Keratinocyte (primary cell): ENCODE data around the gene SLC12A9. TPM values are rescaled to one million over a fixed set of nuclear protein-coding genes. Genes with fewer than 3 reads are reported as not detected.

Source experiments
- DNase-seq: peaks from one replicate; pipeline ENCODE4 v3.0.0-alpha.2; 2011; ENCODE audit warnings: low read depth, missing footprints, low spot score
- FAIRE-seq: peaks from 2 replicates; lab custom pipeline; 2011; peaks lifted over from hg19 to GRCh38; lab: Jason Lieb, UNC
- H2AFZ ChIP-seq: 2 replicates; pipeline ENCODE4 v1.6.0; 2012; ENCODE audit warnings: low read length, control low read depth, inconsistent platforms; ENCODE audit not compliant: control insufficient read depth
- H3K27ac ChIP-seq: 2 replicates; pipeline ENCODE4 v1.5.1; 2011; ENCODE audit warnings: low read length; ENCODE audit not compliant: control insufficient read depth, insufficient read depth
- H3K27me3 ChIP-seq: 3 replicates; pipeline ENCODE4 v1.6.0; 2011; ENCODE audit warnings: low read length; ENCODE audit not compliant: control insufficient read depth, insufficient read depth; ENCODE audit errors: extremely low read depth
- H3K36me3 ChIP-seq, 2 experiments: 2 replicates in 1 of 2; 3 replicates in 1 of 2; pipeline ENCODE4 v1.5.1; 2011; ENCODE audit warnings: low read length in 2 of 2, mild to moderate bottlenecking in 1 of 2; ENCODE audit not compliant: control insufficient read depth in 2 of 2, insufficient read depth in 2 of 2; ENCODE audit errors: extremely low read depth in 1 of 2
- H3K4me1 ChIP-seq: 3 replicates; pipeline ENCODE4 v1.5.1; 2011; ENCODE audit warnings: low read length; ENCODE audit not compliant: control insufficient read depth, insufficient read depth; ENCODE audit errors: extremely low read depth
- H3K4me2 ChIP-seq: 3 replicates; pipeline ENCODE4 v1.6.0; 2011; ENCODE audit warnings: low read depth, low read length; ENCODE audit not compliant: control insufficient read depth, insufficient read depth; ENCODE audit errors: extremely low read depth
- H3K4me3 ChIP-seq, 3 experiments: fragments of 200-600 bp in 1 of 3; sonication (generic) in 1 of 3; 2 replicates in 2 of 3; 3 replicates in 1 of 3; pipeline ENCODE4 v1.5.1; 2011 to 2016; ENCODE audit warnings: low read length in 3 of 3, mild to moderate bottlenecking in 3 of 3, control low read depth in 2 of 3, inconsistent platforms in 1 of 3, low read depth in 1 of 3, mixed read lengths in 1 of 3, mixed run types in 1 of 3, moderate library complexity in 1 of 3; ENCODE audit not compliant: control insufficient read depth in 2 of 3, insufficient read depth in 2 of 3; ENCODE audit errors: extremely low read depth in 1 of 3
- H3K79me2 ChIP-seq: 2 replicates; pipeline ENCODE4 v1.6.0; 2012; ENCODE audit warnings: low read length; ENCODE audit not compliant: control insufficient read depth, insufficient read depth
- H3K9ac ChIP-seq: 3 replicates; pipeline ENCODE4 v1.6.0; 2011; ENCODE audit warnings: low read length; ENCODE audit not compliant: control insufficient read depth, insufficient read depth; ENCODE audit errors: extremely low read depth
- H3K9me1 ChIP-seq: 3 replicates; pipeline ENCODE4 v1.6.0; 2011; ENCODE audit warnings: low read length; ENCODE audit not compliant: control insufficient read depth, insufficient read depth; ENCODE audit errors: extremely low read depth
- H3K9me3 ChIP-seq: 2 replicates; pipeline ENCODE4 v1.5.1; 2012; ENCODE audit warnings: low read depth, low read length; ENCODE audit not compliant: control insufficient read depth
- H4K20me1 ChIP-seq: 3 replicates; pipeline ENCODE4 v1.6.0; 2011; ENCODE audit warnings: low read length; ENCODE audit not compliant: control insufficient read depth, insufficient read depth; ENCODE audit errors: extremely low read depth
- EZH2 ChIP-seq: IDR thresholded peaks from one replicate; pipeline ENCODE4 v1.6.1; 2012; ENCODE audit warnings: inconsistent platforms, mild to moderate bottlenecking, low read length, moderate library complexity
- dilution Hi-C: fragments of 300-500 bp; cut with MboI; formaldehyde crosslinking; loops from one replicate; pipeline ENCODE4 v1.7.0; 2020; ENCODE audit warnings: low sequenced_read_pairs; ENCODE audit not compliant: extremely low pct_ligation_motif_present
- polyA plus RNA-seq, 5 experiments: library from polyadenylated mRNA; depleted of rRNA in 3 of 5; stranded (reverse) in 3 of 5; stranded (forward) in 1 of 5; unstranded in 1 of 5; fragments of >200 nt; gene quantifications; 1 replicate in 1 of 5; 2 replicates in 3 of 5; 3 replicates in 1 of 5; pipeline versions ENCODE4 v1.2.1 to v1.2.3, GENCODE V29; 2011 to 2012; ENCODE audit warnings: missing spikeins in 2 of 5, low read depth in 1 of 5, low replicate concordance in 1 of 5
- TF ChIP-seq, protein P1 (sequence below), 3 experiments: IDR thresholded peaks in 1 of 3; conservative IDR thresholded peaks in 1 of 3; optimal IDR thresholded peaks in 1 of 3; 2 replicates in 2 of 3; 3 replicates in 1 of 3; pipeline versions ENCODE3 to v1.5.1; 2011; ENCODE audit warnings: low read length in 3 of 3, mild to moderate bottlenecking in 3 of 3, moderate library complexity in 2 of 3, control low read depth in 1 of 3, inconsistent platforms in 1 of 3; ENCODE audit not compliant: insufficient read depth in 2 of 3; ENCODE audit errors: extremely low read depth in 1 of 3

The SLC12A9 gene
- polyA plus RNA-seq, 1 donor (not counting 4 experiments of a cell fraction or from before 2014, with no cell fraction given) = 19.8 TPM

DNA sequence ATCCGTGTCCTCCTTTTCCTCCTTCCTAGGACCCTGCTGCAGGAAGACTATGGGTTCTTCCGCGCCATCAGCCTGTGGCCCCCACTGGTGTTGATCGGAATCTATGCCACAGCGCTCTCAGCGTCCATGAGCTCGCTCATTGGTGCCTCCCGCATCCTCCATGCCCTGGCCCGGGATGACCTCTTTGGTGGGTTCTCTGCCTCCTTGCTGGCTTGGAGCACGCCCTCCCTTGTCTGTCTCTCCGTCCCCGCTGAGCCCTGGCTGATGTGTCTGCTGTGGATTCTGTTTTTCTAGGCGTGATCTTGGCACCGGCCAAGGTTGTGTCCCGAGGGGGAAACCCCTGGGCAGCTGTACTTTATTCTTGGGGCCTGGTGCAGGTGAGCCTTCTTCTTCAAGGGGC lies 7.3 kb downstream of the SLC12A9 start:
- TF ChIP-seq, protein P1, sequence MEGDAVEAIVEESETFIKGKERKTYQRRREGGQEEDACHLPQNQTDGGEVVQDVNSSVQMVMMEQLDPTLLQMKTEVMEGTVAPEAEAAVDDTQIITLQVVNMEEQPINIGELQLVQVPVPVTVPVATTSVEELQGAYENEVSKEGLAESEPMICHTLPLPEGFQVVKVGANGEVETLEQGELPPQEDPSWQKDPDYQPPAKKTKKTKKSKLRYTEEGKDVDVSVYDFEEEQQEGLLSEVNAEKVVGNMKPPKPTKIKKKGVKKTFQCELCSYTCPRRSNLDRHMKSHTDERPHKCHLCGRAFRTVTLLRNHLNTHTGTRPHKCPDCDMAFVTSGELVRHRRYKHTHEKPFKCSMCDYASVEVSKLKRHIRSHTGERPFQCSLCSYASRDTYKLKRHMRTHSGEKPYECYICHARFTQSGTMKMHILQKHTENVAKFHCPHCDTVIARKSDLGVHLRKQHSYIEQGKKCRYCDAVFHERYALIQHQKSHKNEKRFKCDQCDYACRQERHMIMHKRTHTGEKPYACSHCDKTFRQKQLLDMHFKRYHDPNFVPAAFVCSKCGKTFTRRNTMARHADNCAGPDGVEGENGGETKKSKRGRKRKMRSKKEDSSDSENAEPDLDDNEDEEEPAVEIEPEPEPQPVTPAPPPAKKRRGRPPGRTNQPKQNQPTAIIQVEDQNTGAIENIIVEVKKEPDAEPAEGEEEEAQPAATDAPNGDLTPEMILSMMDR (optimal IDR thresholded peaks at IDR 0.05 in 1 of 3, IDR thresholded peaks at IDR 0.05 in 1 of 3, conservative IDR thresholded peaks at IDR 0.05 in 1 of 3; ENCODE audit: extremely low read depth in 1 of 3, insufficient read depth in 2 of 3, low read length in 3 of 3) = no peak
- no peak for TF ChIP-seq EZH2
- H2AFZ ChIP-seq = no peak overlapping the region
- no peak overlapping the region for H3K4me2 ChIP-seq
- dilution Hi-C loops = no loop called here
- H3K9me3 ChIP-seq = no peaks in the 10 kb centered on the region
- H3K36me3 ChIP-seq = peaks cover 20 to 28% of the 10 kb centered on the region in 2 experiments
- H3K79me2 ChIP-seq = peaks cover 9% of the 10 kb centered on the region
- no peaks in the 10 kb centered on the region for H3K9me1 ChIP-seq
- no peak overlapping the region for H3K4me3 ChIP-seq
- no peaks in the 10 kb centered on the region for H3K27me3 ChIP-seq
- H3K9ac ChIP-seq = no peak overlapping the region
- no peak for FAIRE-seq
- DNase-seq = no peak
- H3K27ac ChIP-seq = no peak overlapping the region
- no peaks in the 10 kb centered on the region for H4K20me1 ChIP-seq
- H3K4me1 ChIP-seq = peaks cover under 1% of the 10 kb centered on the region

DNA sequence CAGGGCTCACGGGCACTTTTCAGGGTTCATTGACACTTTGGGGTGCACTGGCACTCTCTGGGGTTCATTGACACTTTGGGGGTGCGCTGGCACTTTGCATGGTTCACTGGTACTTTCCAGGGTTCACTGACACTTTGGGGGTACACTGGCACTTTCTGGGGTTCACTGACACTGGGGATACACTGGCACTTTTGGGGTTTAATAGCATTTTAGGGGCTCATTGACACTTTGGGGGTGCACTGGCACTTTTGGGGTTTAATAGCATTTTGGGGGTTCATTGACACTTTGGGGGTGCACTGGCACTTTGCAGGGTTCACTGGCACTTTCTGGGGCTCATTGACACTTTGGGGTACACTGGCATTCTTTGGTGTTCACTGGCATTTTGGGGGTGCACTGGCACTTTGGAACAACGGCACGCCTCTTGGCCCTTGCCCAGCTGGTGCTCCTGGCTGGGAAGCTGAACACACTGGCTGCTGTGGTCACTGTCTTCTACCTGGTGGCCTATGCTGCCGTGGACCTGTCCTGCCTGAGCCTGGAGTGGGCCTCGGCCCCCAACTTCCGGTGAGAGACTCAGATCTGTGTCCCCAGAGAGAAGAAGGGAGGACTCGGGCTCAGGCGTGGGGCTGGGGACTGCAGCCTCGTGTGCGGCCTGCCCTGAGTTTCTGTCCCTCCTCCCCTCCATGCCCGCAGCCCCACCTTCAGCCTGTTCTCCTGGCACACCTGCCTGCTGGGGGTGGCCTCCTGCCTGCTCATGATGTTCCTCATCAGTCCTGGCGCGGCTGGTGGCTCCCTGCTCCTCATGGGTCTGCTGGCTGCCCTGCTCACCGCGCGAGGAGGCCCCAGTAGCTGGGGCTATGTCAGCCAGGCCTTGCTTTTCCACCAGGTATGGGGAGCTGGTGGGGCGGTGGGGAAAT lies 8.4 kb downstream of the SLC12A9 start:
- no peak overlapping the region for H3K4me2 ChIP-seq
- no peak overlapping the region for H3K4me3 ChIP-seq
- peaks cover 3% of the 10 kb centered on the region for H3K79me2 ChIP-seq
- H3K27ac ChIP-seq = no peak overlapping the region
- dilution Hi-C loops = no loop called here
- TF ChIP-seq EZH2 = no peak
- TF ChIP-seq, protein P1 (optimal IDR thresholded peaks at IDR 0.05 in 1 of 3, IDR thresholded peaks at IDR 0.05 in 1 of 3, conservative IDR thresholded peaks at IDR 0.05 in 1 of 3; ENCODE audit: extremely low read depth in 1 of 3, insufficient read depth in 2 of 3, low read length in 3 of 3) = no peak
- H3K36me3 ChIP-seq = peaks cover 18 to 28% of the 10 kb centered on the region in 2 experiments
- no peaks in the 10 kb centered on the region for H4K20me1 ChIP-seq
- no peaks in the 10 kb centered on the region for H3K9me3 ChIP-seq
- H3K27me3 ChIP-seq = no peaks in the 10 kb centered on the region
- H3K9me1 ChIP-seq = no peaks in the 10 kb centered on the region
- DNase-seq = no peak
- no peak for FAIRE-seq
- H3K4me1 ChIP-seq = peaks cover 11% of the 10 kb centered on the region
- no peak overlapping the region for H2AFZ ChIP-seq
- H3K9ac ChIP-seq = no peak overlapping the region
